H1 (cell line): ENCODE data around the gene PTAR1.

Source experiments
- BCL11A ChIP-seq, 2 experiments: IDR thresholded peaks; one replicate each; pipeline ENCODE4 v1.6.1; 2011; ENCODE audit warnings: low read depth in 2 of 2, low read length in 2 of 2, mild to moderate bottlenecking in 2 of 2
- EP300 ChIP-seq, 2 experiments: IDR thresholded peaks; 1 replicate in 1 of 2; 2 replicates in 1 of 2; pipeline ENCODE4 v1.6.1; 2011 to 2012; ENCODE audit warnings: low read depth in 2 of 2, low read length in 2 of 2, mild to moderate bottlenecking in 2 of 2, borderline replicate concordance in 1 of 2, inconsistent platforms in 1 of 2, moderate library complexity in 1 of 2
- EZH2 ChIP-seq: fragments of 200-600 bp; sonication (generic); IDR thresholded peaks from 2 replicates; pipeline ENCODE4 v1.7.1; 2012; ENCODE audit warnings: low read depth, mild to moderate bottlenecking, moderate library complexity, low read length, inconsistent platforms; ENCODE audit not compliant: severe bottlenecking
- NANOG ChIP-seq: IDR thresholded peaks from 2 replicates; pipeline ENCODE4 v1.6.1; 2011; ENCODE audit warnings: low read length, low read depth, mild to moderate bottlenecking, inconsistent platforms; ENCODE audit not compliant: insufficient read depth, poor library complexity, severe bottlenecking
- POLR2A ChIP-seq, 2 experiments: IDR thresholded peaks; 1 replicate in 1 of 2; 2 replicates in 1 of 2; pipeline ENCODE4 v1.6.1; 2011; ENCODE audit warnings: low read depth in 2 of 2, low read length in 2 of 2, mild to moderate bottlenecking in 2 of 2; ENCODE audit errors: control extremely low read depth in 1 of 2
- POLR2AphosphoS5 ChIP-seq: IDR thresholded peaks from 2 replicates; pipeline ENCODE4 v1.6.1; 2011; ENCODE audit warnings: low read depth, low read length
- RFX5 ChIP-seq: IDR thresholded peaks from 2 replicates; pipeline ENCODE4 v1.6.1; 2011; ENCODE audit warnings: low read depth, low read length, improper control_type of control experiment, borderline replicate concordance
- SIN3A ChIP-seq, 2 experiments: IDR thresholded peaks in 1 of 2; conservative IDR thresholded peaks in 1 of 2; 2 replicates each; pipeline ENCODE4 v1.6.1; 2011 to 2012; ENCODE audit warnings: low read length in 2 of 2, improper control_type of control experiment in 1 of 2, low read depth in 1 of 2, mild to moderate bottlenecking in 1 of 2
- SRF ChIP-seq: IDR thresholded peaks from 2 replicates; pipeline ENCODE4 v1.6.1; 2011; ENCODE audit warnings: mild to moderate bottlenecking, low read depth, low read length, moderate library complexity
- TBP ChIP-seq: IDR thresholded peaks from 2 replicates; pipeline ENCODE4 v1.6.1; 2011; ENCODE audit warnings: low read depth, low read length, improper control_type of control experiment
- TF ChIP-seq, protein P1 (sequence below), 3 experiments: IDR thresholded peaks; 1 replicate in 2 of 3; 2 replicates in 1 of 3; pipeline versions ENCODE4 v1.5.1 to v1.6.1; 2011; ENCODE audit warnings: low read length in 3 of 3, mild to moderate bottlenecking in 3 of 3, inconsistent platforms in 2 of 3, low read depth in 1 of 3, moderate library complexity in 1 of 3; ENCODE audit not compliant: insufficient read depth in 1 of 3; ENCODE audit errors: control extremely low read depth in 1 of 3
- TF ChIP-seq, protein P2 (sequence below): IDR thresholded peaks from 2 replicates; pipeline ENCODE4 v1.6.1; 2011; ENCODE audit warnings: low read length, improper control_type of control experiment

DNA sequence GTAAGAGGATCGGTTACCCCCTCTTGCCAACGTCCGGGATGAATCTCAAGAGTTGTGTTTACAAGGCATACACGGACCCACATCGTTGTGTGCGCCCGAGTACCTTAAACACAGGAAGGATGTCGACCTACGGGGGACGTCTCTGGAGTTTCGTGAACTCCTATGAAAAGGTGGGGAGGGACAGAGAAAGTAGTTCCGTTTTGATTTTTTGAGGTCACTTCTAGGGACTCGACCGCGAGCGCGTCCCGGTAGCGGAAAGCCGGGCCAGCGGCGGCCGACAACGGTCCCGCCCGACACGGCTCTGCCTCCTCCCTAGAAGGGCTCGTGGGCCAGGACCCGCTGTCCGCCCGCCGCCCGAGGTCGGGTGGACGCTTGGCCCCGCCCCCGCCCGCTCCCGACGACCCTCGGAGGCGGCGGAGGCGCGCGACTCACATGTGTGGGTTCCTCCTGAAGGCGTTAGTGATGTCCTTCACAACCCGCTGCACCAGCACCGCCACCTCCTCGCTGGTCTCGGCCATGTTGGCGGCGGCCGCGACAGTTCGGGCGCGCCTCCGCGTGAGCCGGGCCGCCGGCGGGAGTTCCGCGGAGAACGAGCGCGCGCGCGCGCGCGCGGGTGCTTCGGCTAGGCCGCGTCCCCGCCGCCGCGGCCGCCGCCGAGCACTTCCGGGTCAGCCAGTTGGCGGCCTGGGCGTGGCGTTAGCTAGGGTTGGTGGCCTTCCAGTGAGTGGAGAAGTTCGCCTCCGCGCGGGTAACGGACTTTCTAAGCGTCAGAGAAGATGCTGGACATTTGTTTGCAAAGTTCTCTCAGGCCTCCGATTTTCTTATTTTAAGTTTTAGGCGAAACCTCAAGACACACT is at the start of gene PTAR1:
- no peak for TF ChIP-seq EZH2
- TF ChIP-seq, protein P1, sequence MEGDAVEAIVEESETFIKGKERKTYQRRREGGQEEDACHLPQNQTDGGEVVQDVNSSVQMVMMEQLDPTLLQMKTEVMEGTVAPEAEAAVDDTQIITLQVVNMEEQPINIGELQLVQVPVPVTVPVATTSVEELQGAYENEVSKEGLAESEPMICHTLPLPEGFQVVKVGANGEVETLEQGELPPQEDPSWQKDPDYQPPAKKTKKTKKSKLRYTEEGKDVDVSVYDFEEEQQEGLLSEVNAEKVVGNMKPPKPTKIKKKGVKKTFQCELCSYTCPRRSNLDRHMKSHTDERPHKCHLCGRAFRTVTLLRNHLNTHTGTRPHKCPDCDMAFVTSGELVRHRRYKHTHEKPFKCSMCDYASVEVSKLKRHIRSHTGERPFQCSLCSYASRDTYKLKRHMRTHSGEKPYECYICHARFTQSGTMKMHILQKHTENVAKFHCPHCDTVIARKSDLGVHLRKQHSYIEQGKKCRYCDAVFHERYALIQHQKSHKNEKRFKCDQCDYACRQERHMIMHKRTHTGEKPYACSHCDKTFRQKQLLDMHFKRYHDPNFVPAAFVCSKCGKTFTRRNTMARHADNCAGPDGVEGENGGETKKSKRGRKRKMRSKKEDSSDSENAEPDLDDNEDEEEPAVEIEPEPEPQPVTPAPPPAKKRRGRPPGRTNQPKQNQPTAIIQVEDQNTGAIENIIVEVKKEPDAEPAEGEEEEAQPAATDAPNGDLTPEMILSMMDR (IDR thresholded peaks at IDR 0.05; ENCODE audit: control extremely low read depth in 1 of 3, insufficient read depth in 1 of 3, low read depth in 1 of 3, low read length in 3 of 3), result no peak
- TF ChIP-seq POLR2AphosphoS5, result peak; percentile 87
- TF ChIP-seq SIN3A (conservative IDR thresholded peaks at IDR 0.05 in 1 of 2, IDR thresholded peaks at IDR 0.05 in 1 of 2; ENCODE audit: low read depth in 1 of 2, low read length in 2 of 2), result 0 out of 4 replicates have a peak, but pooled peaks have one; percentile 17 to 61
- no peak for TF ChIP-seq BCL11A (IDR thresholded peaks at IDR 0.05; ENCODE audit: low read depth in 2 of 2, low read length in 2 of 2)
- TF ChIP-seq POLR2A (IDR thresholded peaks at IDR 0.05; ENCODE audit: control extremely low read depth in 1 of 2, low read depth in 2 of 2, low read length in 2 of 2), result peak; percentile 33 to 81
- no peak for TF ChIP-seq NANOG
- TF ChIP-seq, protein P2, sequence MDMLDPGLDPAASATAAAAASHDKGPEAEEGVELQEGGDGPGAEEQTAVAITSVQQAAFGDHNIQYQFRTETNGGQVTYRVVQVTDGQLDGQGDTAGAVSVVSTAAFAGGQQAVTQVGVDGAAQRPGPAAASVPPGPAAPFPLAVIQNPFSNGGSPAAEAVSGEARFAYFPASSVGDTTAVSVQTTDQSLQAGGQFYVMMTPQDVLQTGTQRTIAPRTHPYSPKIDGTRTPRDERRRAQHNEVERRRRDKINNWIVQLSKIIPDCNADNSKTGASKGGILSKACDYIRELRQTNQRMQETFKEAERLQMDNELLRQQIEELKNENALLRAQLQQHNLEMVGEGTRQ, result no peak
- TF ChIP-seq RFX5, result no peak
- TF ChIP-seq TBP, result peak; percentile 79; the same call in 1 of the 2 replicates
- peak in 1 of 2 experiments; percentile 98; a peak in 2 of 3 replicates for TF ChIP-seq EP300 (IDR thresholded peaks at IDR 0.05; ENCODE audit: borderline replicate concordance in 1 of 2, low read depth in 2 of 2, low read length in 2 of 2)
- TF ChIP-seq SRF, result no peak
